ENCODE data around the gene ELOVL7. TPM values are rescaled to one million over a fixed set of nuclear protein-coding genes. Genes with fewer than 3 reads are reported as not detected.

ELOVL7 gene
- total and polyA plus RNA-seq, 12 donors = 0.16 to 2.0 (median 0.59) TPM

DNA sequence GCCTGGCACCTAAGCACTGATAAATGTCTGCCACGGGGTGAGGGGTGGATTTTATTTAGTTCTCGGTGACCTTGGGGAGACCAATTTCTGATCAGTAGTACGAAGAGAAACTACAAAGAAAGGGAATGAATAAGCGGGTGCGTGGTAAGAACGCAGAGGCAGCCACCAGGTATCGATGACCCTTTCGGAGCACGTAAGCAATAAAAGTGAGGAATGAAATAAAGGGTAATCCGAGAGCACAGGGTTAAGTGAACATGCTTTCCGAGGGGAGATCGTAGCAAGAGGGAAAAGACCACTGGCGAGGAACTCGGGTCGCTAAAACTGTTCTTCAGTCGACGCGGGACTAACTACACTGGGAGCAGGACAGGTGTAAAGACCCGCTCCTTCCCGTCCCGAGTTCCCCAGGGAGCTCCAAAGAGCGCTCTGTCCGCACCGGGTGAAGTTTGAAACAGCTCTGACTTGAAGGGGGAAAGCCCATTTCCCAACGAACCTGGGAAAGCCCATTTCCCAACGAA lies 1.1 kb downstream of the ELOVL7 start:
- DNase-seq = no peak
- TF ChIP-seq, protein P1, sequence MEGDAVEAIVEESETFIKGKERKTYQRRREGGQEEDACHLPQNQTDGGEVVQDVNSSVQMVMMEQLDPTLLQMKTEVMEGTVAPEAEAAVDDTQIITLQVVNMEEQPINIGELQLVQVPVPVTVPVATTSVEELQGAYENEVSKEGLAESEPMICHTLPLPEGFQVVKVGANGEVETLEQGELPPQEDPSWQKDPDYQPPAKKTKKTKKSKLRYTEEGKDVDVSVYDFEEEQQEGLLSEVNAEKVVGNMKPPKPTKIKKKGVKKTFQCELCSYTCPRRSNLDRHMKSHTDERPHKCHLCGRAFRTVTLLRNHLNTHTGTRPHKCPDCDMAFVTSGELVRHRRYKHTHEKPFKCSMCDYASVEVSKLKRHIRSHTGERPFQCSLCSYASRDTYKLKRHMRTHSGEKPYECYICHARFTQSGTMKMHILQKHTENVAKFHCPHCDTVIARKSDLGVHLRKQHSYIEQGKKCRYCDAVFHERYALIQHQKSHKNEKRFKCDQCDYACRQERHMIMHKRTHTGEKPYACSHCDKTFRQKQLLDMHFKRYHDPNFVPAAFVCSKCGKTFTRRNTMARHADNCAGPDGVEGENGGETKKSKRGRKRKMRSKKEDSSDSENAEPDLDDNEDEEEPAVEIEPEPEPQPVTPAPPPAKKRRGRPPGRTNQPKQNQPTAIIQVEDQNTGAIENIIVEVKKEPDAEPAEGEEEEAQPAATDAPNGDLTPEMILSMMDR (IDR thresholded peaks at IDR 0.05) = no peak
- 7 to 12% methylated on average over 26 of the region's 26 CpGs for WGBS, 2 donors
- intact Hi-C loops (cut with DNase I) = no loop called here
- Histone ChIP-seq H3K4me3 (peak overlapping the region in 9 of 10 donors; percentile 46 to 72 (median 68)), H3K4me1 (peaks cover 0 to 16% (median 11%) of the 10 kb centered on the region in 9 donors), H3K36me3 (no peaks in the 10 kb centered on the region), H3K9me3 (no peaks in the 10 kb centered on the region), H3K27ac (no peak overlapping the region), H3K27me3 (peaks cover 0 to 59% (median 53%) of the 10 kb centered on the region in 7 donors)
- peak in 2 of 8 donors; percentile 22 to 45 for ATAC-seq

- Histone ChIP-seq H3K27ac (no peak overlapping the region), H3K4me1 (peaks cover 0 to 16% (median 11%) of the 10 kb centered on the region in 9 donors), H3K4me3 (no peak overlapping the region), H3K27me3 (peaks cover 0 to 56% (median 53%) of the 10 kb centered on the region in 7 donors), H3K9me3 (no peaks in the 10 kb centered on the region), H3K36me3 (no peaks in the 10 kb centered on the region)
- ATAC-seq (no peak), DNase-seq (no peak)
- 84 to 89% methylated on average over 2 of the region's 2 CpGs for whole genome bisulfite sequencing, 2 donors
- TF ChIP-seq, protein P1 (IDR thresholded peaks at IDR 0.05) = no peak
- intact Hi-C loops (cut with DNase I) = no loop called here
These were observed 2.7 kb downstream of the ELOVL7 start for GRCh38 chr5:60841361-60841760.

- no peaks in the 10 kb centered on the region for H3K9me3 ChIP-seq
- H3K27me3 ChIP-seq = peaks cover 0 to 15% (median 6%) of the 10 kb centered on the region in 7 donors
- 45 to 49% methylated on average over 3 of the region's 3 CpGs for WGBS, 2 donors
- no peak for DNase-seq
- no peak for ATAC-seq
- intact Hi-C loops (cut with DNase I) = no loop called here
- H3K4me1 ChIP-seq = no peaks in the 10 kb centered on the region
- no peak overlapping the region for H3K4me3 ChIP-seq
- no peaks in the 10 kb centered on the region for H3K36me3 ChIP-seq
- H3K27ac ChIP-seq = no peak overlapping the region
- TF ChIP-seq, protein P1 (IDR thresholded peaks at IDR 0.05) = no peak
These were observed 7.9 kb downstream of the ELOVL7 start for GRCh38 chr5:60836131-60836530.

DNA sequence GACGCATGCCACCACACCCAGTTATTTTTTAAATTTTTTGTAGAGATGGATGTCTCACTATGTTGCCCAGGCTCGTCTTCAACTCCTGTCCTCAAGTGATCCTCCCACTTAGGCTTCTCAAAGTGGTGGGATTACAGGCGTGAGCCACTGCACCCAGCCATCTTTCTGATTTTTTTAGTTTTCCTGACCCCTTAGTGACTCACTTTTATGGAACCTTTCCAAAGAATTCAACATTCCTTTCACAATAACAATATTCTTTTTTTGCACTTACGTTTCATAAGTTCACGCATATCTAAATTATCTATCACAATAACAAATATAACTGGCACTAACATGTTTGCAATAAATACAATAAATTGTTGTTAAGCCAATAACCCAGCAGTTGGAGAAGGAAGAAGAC lies 8.5 kb downstream of the ELOVL7 start:
- no peaks in the 10 kb centered on the region for H3K36me3 ChIP-seq
- WGBS, 2 donors = 66% methylated on average over 5 of the region's 5 CpGs
- no peak overlapping the region for H3K27ac ChIP-seq
- intact Hi-C loops (cut with DNase I) = no loop called here
- ATAC-seq = no peak
- H3K4me1 ChIP-seq = no peaks in the 10 kb centered on the region
- DNase-seq = no peak
- no peaks in the 10 kb centered on the region for H3K9me3 ChIP-seq
- TF ChIP-seq, protein P1 (IDR thresholded peaks at IDR 0.05) = no peak
- H3K27me3 ChIP-seq = peaks cover 0 to 12% (median 4%) of the 10 kb centered on the region in 7 donors
- no peak overlapping the region for H3K4me3 ChIP-seq
